SK-N-SH (cell line): Measurements from ENCODE around the gene FBN1. TPM values are rescaled to one million over a fixed set of nuclear protein-coding genes. Genes with fewer than 3 reads are reported as not detected.

Experiments used
- CTCF ChIA-PET: fragments of 300-600, 350-600 bp; formaldehyde crosslinking; extraction: SDS; loops from one replicate; lab custom pipeline; 2021; lab: Yijun Ruan, JAX
- POLR2A ChIA-PET: fragments of 350-600 bp; sonication (Branson Sonifier 250); formaldehyde crosslinking; extraction: SDS; loops from one replicate; lab custom pipeline; 2020; ENCODE audit warnings: antibody characterized with exemption, inconsistent platforms; lab: Yijun Ruan, JAX
- DNase-seq: peaks from one replicate; pipeline ENCODE4 v3.0.0; 2012
- H2AFZ ChIP-seq: fragments of 200-600 bp; sonication (generic); 2 replicates; pipeline ENCODE4 v1.8.1; 2016; ENCODE audit warnings: antibody characterized with exemption, mild to moderate bottlenecking, low read depth
- H3F3A ChIP-seq: fragments of 200-600 bp; sonication (generic); replicated peaks from 2 replicates; pipeline ENCODE3; 2016; ENCODE audit warnings: antibody characterized with exemption, mild to moderate bottlenecking; ENCODE audit not compliant: insufficient read depth
- H3K27ac ChIP-seq, 2 experiments: fragments of 200-500 bp in 1 of 2; fragments of 200-600 bp in 1 of 2; sonication (Bioruptor generic) in 1 of 2; sonication (generic), shearing (Covaris generic) in 1 of 2; 2 replicates each; pipeline versions ENCODE4 v1.5.1 to v1.6.1; 2014 to 2016; ENCODE audit warnings: low read depth in 2 of 2, inconsistent platforms in 1 of 2, low read length in 1 of 2, mild to moderate bottlenecking in 1 of 2, mixed read lengths in 1 of 2
- H3K27me3 ChIP-seq: fragments of 200-600 bp; sonication (generic), shearing (Covaris generic); 2 replicates; pipeline ENCODE4 v1.6.1; 2016; ENCODE audit warnings: mixed run types; ENCODE audit not compliant: insufficient read depth
- H3K36me3 ChIP-seq, 2 experiments: fragments of 200-500 bp in 1 of 2; fragments of 200-600 bp in 1 of 2; sonication (Bioruptor generic) in 1 of 2; sonication (generic) in 1 of 2; replicated peaks in 1 of 2; 2 replicates each; pipeline versions ENCODE3 to v1.5.1; 2014 to 2016; ENCODE audit warnings: low read length in 1 of 2, mild to moderate bottlenecking in 1 of 2; ENCODE audit not compliant: insufficient read depth in 2 of 2, control insufficient read depth in 1 of 2
- H3K4me1 ChIP-seq, 2 experiments: fragments of 200-500 bp in 1 of 2; fragments of 200-600 bp in 1 of 2; sonication (Bioruptor generic) in 1 of 2; sonication (generic), shearing (Covaris generic) in 1 of 2; 2 replicates each; pipeline versions ENCODE4 v1.5.1 to v1.6.1; 2014 to 2016; ENCODE audit warnings: low read depth in 1 of 2, low read length in 1 of 2, mixed run types in 1 of 2; ENCODE audit not compliant: insufficient read depth in 2 of 2, control insufficient read depth in 1 of 2
- H3K4me2 ChIP-seq: fragments of 200-600 bp; sonication (generic), shearing (Covaris generic); 2 replicates; pipeline ENCODE4 v1.6.1; 2017; ENCODE audit warnings: mixed run types
- H3K4me3 ChIP-seq, 2 experiments: fragments of 200-500 bp in 1 of 2; fragments of 200-600 bp in 1 of 2; sonication (Bioruptor generic) in 1 of 2; sonication (generic), shearing (Covaris generic) in 1 of 2; 2 replicates each; pipeline versions ENCODE4 v1.5.1 to v1.8.1; 2014 to 2016; ENCODE audit warnings: low read depth in 2 of 2, inconsistent platforms in 1 of 2, low read length in 1 of 2, mild to moderate bottlenecking in 1 of 2, mixed read lengths in 1 of 2, moderate library complexity in 1 of 2
- H3K79me2 ChIP-seq: fragments of 200-600 bp; sonication (generic); 2 replicates; pipeline ENCODE4 v1.8.1; 2017; ENCODE audit warnings: mild to moderate bottlenecking; ENCODE audit not compliant: insufficient read depth
- H3K9ac ChIP-seq: fragments of 200-600 bp; sonication (generic); 2 replicates; pipeline ENCODE4 v1.6.1; 2017; ENCODE audit warnings: mixed run types
- H3K9me2 ChIP-seq: fragments of 200-600 bp; sonication (generic); 2 replicates; pipeline ENCODE4 v1.6.1; 2017; ENCODE audit warnings: mixed run types
- H3K9me3 ChIP-seq: fragments of 200-600 bp; sonication (generic); 2 replicates; pipeline ENCODE4 v1.6.1; 2017; ENCODE audit warnings: mixed run types, mild to moderate bottlenecking, moderate library complexity
- H4K20me1 ChIP-seq: fragments of 200-600 bp; sonication (generic); 2 replicates; pipeline ENCODE4 v1.6.1; 2017; ENCODE audit warnings: mild to moderate bottlenecking, mixed run types; ENCODE audit not compliant: insufficient read depth
- CHD2 ChIP-seq: fragments of 150-350 bp; IDR thresholded peaks from 2 replicates; pipeline ENCODE4 v1.6.1; 2018; ENCODE audit warnings: low read length; ENCODE audit not compliant: partially characterized antibody
- CTCF ChIP-seq: fragments of 200-600 bp; sonication (generic); IDR thresholded peaks from 2 replicates; pipeline ENCODE4 v1.6.1; 2017; ENCODE audit warnings: antibody characterized with exemption, mild to moderate bottlenecking, moderate library complexity
- ELF1 ChIP-seq: IDR thresholded peaks from 2 replicates; pipeline ENCODE4 v1.4.0; 2012
- EZH2phosphoT487 ChIP-seq: fragments of 200-600 bp; sonication (generic); IDR thresholded peaks from 2 replicates; pipeline ENCODE4 v1.6.1; 2017; ENCODE audit warnings: low read depth, mixed run types, mild to moderate bottlenecking, antibody characterized with exemption, moderate library complexity, borderline replicate concordance
- FOXM1 ChIP-seq: IDR thresholded peaks from 2 replicates; pipeline ENCODE4 v1.4.0; 2012; ENCODE audit warnings: low read depth, mild to moderate bottlenecking
- MEF2A ChIP-seq: IDR thresholded peaks from 2 replicates; pipeline ENCODE4 v1.4.0; 2012; ENCODE audit warnings: low read depth, borderline replicate concordance
- NFIC ChIP-seq: IDR thresholded peaks from 2 replicates; pipeline ENCODE4 v1.4.0; 2012; ENCODE audit warnings: borderline replicate concordance
- NRF1 ChIP-seq: IDR thresholded peaks from 2 replicates; pipeline ENCODE4 v1.6.1; 2012; ENCODE audit warnings: low read depth, mild to moderate bottlenecking, low read length
- PBX3 ChIP-seq: IDR thresholded peaks from 2 replicates; pipeline ENCODE4; 2012
- RCOR1 ChIP-seq: fragments of 150-350 bp; IDR thresholded peaks from 2 replicates; pipeline ENCODE4 v1.6.1; 2017; ENCODE audit warnings: antibody characterized with exemption, low read length
- RFX5 ChIP-seq: IDR thresholded peaks from 2 replicates; pipeline ENCODE4 v1.6.1; 2012; ENCODE audit warnings: mild to moderate bottlenecking, improper control_type of control experiment, low read length
- RXRA ChIP-seq: IDR thresholded peaks from 2 replicates; pipeline ENCODE4 v1.4.0; 2012; ENCODE audit warnings: low read depth, mild to moderate bottlenecking, borderline replicate concordance
- USF1 ChIP-seq: IDR thresholded peaks from 2 replicates; pipeline ENCODE4 v1.4.0; 2012; ENCODE audit warnings: low read depth, borderline replicate concordance
- WGBS: methylation state at CpG from one replicate; pipeline ENCODE4 v1.1.6; 2017; ENCODE audit warnings: low lambda C conversion rate; 5-methylcytosine and 5-hydroxymethylcytosine counted together
- polyA plus RNA-seq, 3 experiments: library from polyadenylated mRNA; depleted of rRNA; stranded (reverse); fragments of >200 nt; gene quantifications; 2 replicates each; pipeline ENCODE4 v1.2.3, GENCODE V29; 2012

The FBN1 gene
- polyA plus RNA-seq, 1 of the 3 experiments (the other 2 are of a cell fraction): 248 TPM

- Histone ChIP-seq H3K27me3 (no peaks in the 10 kb centered on the region), H3K9me3 (no peaks in the 10 kb centered on the region), H3K9me2 (no peaks in the 10 kb centered on the region), H2AFZ (no peak overlapping the region), H3F3A (peaks cover 22% of the 10 kb centered on the region), H3K4me3 (no peak overlapping the region), H4K20me1 (no peaks in the 10 kb centered on the region), H3K9ac (no peak overlapping the region), H3K4me1 (no peaks in the 10 kb centered on the region), H3K79me2 (peaks cover 8% of the 10 kb centered on the region; the same call in 1 of the 2 replicates), H3K4me2 (no peak overlapping the region), H3K36me3 (peaks cover 94 to 97% of the 10 kb centered on the region in 2 experiments), H3K27ac (no peak overlapping the region; a peak in 1 of 4 replicates)
- WGBS: 56% methylated on average over 2 of the region's 2 CpGs
- ChIA-PET CTCF (interaction anchor here (1.0 kb wide), 1 partner anchor 30 kb away, joined by 3 read pairs; no protein-coding TSS in a partner anchor), POLR2A (no interaction called here)
- DNase-seq: no peak
- TF ChIP-seq RFX5 (no peak), NRF1 (no peak)
Observed at GRCh38 chr15:48481802-48482201, 163.7 kb downstream of the FBN1 start.

- TF ChIP-seq RXRA (no peak), EZH2phosphoT487 (no peak), ELF1 (no peak), PBX3 (no peak), NFIC (no peak)
- TF ChIP-seq, all 33 proteins: peak for 0
- H3K4me1 ChIP-seq: no peaks in the 10 kb centered on the region
- peaks cover 81 to 91% of the 10 kb centered on the region in 2 experiments for H3K36me3 ChIP-seq
- no peak overlapping the region for H3K4me2 ChIP-seq
- H3K4me3 ChIP-seq: no peak overlapping the region
- H3K27ac ChIP-seq: no peak overlapping the region
- ChIA-PET POLR2A (no interaction called here), CTCF (interaction anchor here (1.5 kb wide), 1 partner anchor 15 kb away, joined by 5 read pairs; no protein-coding TSS in a partner anchor)
- H3F3A ChIP-seq: peaks cover 33% of the 10 kb centered on the region
- H3K9me2 ChIP-seq: no peaks in the 10 kb centered on the region
- no peaks in the 10 kb centered on the region for H4K20me1 ChIP-seq
- no peaks in the 10 kb centered on the region for H3K27me3 ChIP-seq
- WGBS: 94% methylated on average over 2 of the region's 2 CpGs
- H3K9ac ChIP-seq: no peak overlapping the region
- no peaks in the 10 kb centered on the region for H3K9me3 ChIP-seq
- no peak for DNase-seq
- no peak overlapping the region for H2AFZ ChIP-seq
- H3K79me2 ChIP-seq: peaks cover 3% of the 10 kb centered on the region; the same call in 1 of the 2 replicates
Observed at GRCh38 chr15:48479751-48480150, 165.8 kb downstream of the FBN1 start.

- Histone ChIP-seq H3K4me3 (no peak overlapping the region), H2AFZ (no peak overlapping the region), H4K20me1 (no peaks in the 10 kb centered on the region), H3K79me2 (peaks cover under 1% of the 10 kb centered on the region; the same call in 1 of the 2 replicates), H3K9ac (no peak overlapping the region), H3K27ac (no peak overlapping the region), H3F3A (peaks cover 35% of the 10 kb centered on the region), H3K36me3 (peaks cover 85 to 91% of the 10 kb centered on the region in 2 experiments), H3K9me2 (no peaks in the 10 kb centered on the region), H3K4me2 (no peak overlapping the region), H3K27me3 (no peaks in the 10 kb centered on the region), H3K9me3 (no peaks in the 10 kb centered on the region), H3K4me1 (no peaks in the 10 kb centered on the region; a peak in 1 of 4 replicates)
- TF ChIP-seq CHD2: no peak
- TF ChIP-seq MEF2A: no peak
- no peak for TF ChIP-seq CTCF
- TF ChIP-seq USF1: no peak
- no peak for TF ChIP-seq FOXM1
- no peak for TF ChIP-seq RCOR1
- no peak for TF ChIP-seq PBX3
- ChIA-PET CTCF (interaction anchor here (0.7 to 1.1 kb wide), 4 partner anchors 16 to 1598 kb away, joined by 3 to 4 read pairs (median 3); no protein-coding TSS in a partner anchor), POLR2A (no interaction called here)
- DNase-seq: no peak
- 96% methylated on average over 2 of the region's 2 CpGs for WGBS
Observed at GRCh38 chr15:48478581-48478980, 166.9 kb downstream of the FBN1 start.
